B cell (primary cell): ENCODE results near the gene GKAP1. TPM values are rescaled to one million over a fixed set of nuclear protein-coding genes. Genes with fewer than 3 reads are reported as not detected.

Source experiments
- ATAC-seq: fragments of 200-7000 bp; cut with Tn5 transposase; one replicate; pipeline ENCODE4 v1.10.0; 2021; ENCODE audit warnings: low read depth, mild to moderate bottlenecking, moderate number of reproducible peaks, moderate library complexity
- CTCF ChIA-PET: fragments of 350-600 bp; sonication (Branson Sonifier 250); formaldehyde crosslinking; loops from one replicate; lab custom pipeline; 2021; ENCODE audit warnings: antibody characterized with exemption, inconsistent platforms; lab: Charles Lee
- POLR2A ChIA-PET: fragments of 350-600 bp; sonication (Branson Sonifier 250); formaldehyde crosslinking; loops from one replicate; lab custom pipeline; 2021; ENCODE audit warnings: antibody characterized with exemption; lab: Charles Lee
- DNase-seq: peaks from one replicate; pipeline ENCODE4 v3.0.0; 2013
- H2AFZ ChIP-seq: 2 replicates; pipeline ENCODE4 v1.6.1; 2012; ENCODE audit warnings: mild to moderate bottlenecking, low read depth, low read length; ENCODE audit not compliant: insufficient read depth, poor library complexity, severe bottlenecking
- H3K27ac ChIP-seq, 2 donors: 1 replicate in 1 of 2; 2 replicates in 1 of 2; pipeline ENCODE4 v1.5.1; 2012 to 2013; ENCODE audit warnings: low read length in 2 of 2, mild to moderate bottlenecking in 2 of 2, moderate library complexity in 1 of 2
- H3K27me3 ChIP-seq, 4 experiments: fragments of 200-600 bp in 1 of 4; sonication (generic) in 1 of 4; replicated peaks in 1 of 4; 1 replicate in 2 of 4; 2 replicates in 2 of 4; pipeline versions ENCODE4 v1.6.1 to v1.7.0; 2013 to 2016; ENCODE audit warnings: low read length in 3 of 4, mild to moderate bottlenecking in 2 of 4, mixed read lengths in 1 of 4, moderate library complexity in 1 of 4; ENCODE audit not compliant: insufficient read depth in 4 of 4, control insufficient read depth in 3 of 4; ENCODE audit errors: control extremely low read depth in 1 of 4
- H3K36me3 ChIP-seq, 2 experiments: replicated peaks in 1 of 2; 1 replicate in 1 of 2; 2 replicates in 1 of 2; pipeline versions ENCODE4 v1.6.1 to v1.7.1; 2013; ENCODE audit warnings: low read length in 1 of 2; ENCODE audit not compliant: insufficient read depth in 2 of 2, control insufficient read depth in 1 of 2; ENCODE audit errors: control extremely low read depth in 1 of 2, extremely low read depth in 1 of 2
- H3K4me1 ChIP-seq, 2 donors: fragments of 200-600 bp in 1 of 2; sonication (generic) in 1 of 2; 1 replicate in 1 of 2; 2 replicates in 1 of 2; pipeline versions ENCODE4 v1.5.1 to v1.6.1; 2013 to 2017; ENCODE audit warnings: low read length in 2 of 2; ENCODE audit not compliant: control insufficient read depth in 2 of 2, insufficient read depth in 2 of 2
- H3K4me2 ChIP-seq: replicated peaks from 2 replicates; pipeline ENCODE3; 2012; ENCODE audit warnings: mild to moderate bottlenecking, low read depth, low read length; ENCODE audit not compliant: poor library complexity, severe bottlenecking
- H3K4me3 ChIP-seq, 5 experiments: fragments of 200-600 bp in 1 of 5; sonication (generic) in 1 of 5; 1 replicate in 3 of 5; 2 replicates in 2 of 5; pipeline versions ENCODE4 v1.5.1 to v1.7.0; 2011 to 2016; ENCODE audit warnings: low read length in 4 of 5, mild to moderate bottlenecking in 4 of 5, low read depth in 2 of 5, control low read depth in 1 of 5, moderate library complexity in 1 of 5; ENCODE audit not compliant: insufficient read depth in 1 of 5; ENCODE audit errors: control extremely low read depth in 1 of 5, extremely low read depth in 1 of 5
- H3K79me2 ChIP-seq: fragments of 200-600 bp; sonication (generic); one replicate; pipeline ENCODE4 v1.6.0; 2016; ENCODE audit warnings: low read length; ENCODE audit not compliant: control insufficient read depth, insufficient read depth
- H3K9ac ChIP-seq: fragments of 200-600 bp; sonication (generic); 2 replicates; pipeline ENCODE4 v1.6.1; 2017; ENCODE audit warnings: mild to moderate bottlenecking, low read length, moderate library complexity
- H3K9me3 ChIP-seq, 3 donors: one replicate each; pipeline versions ENCODE4 v1.6.1 to v1.7.1; 2013; ENCODE audit warnings: low read length in 2 of 3; ENCODE audit not compliant: control insufficient read depth in 2 of 3, insufficient read depth in 1 of 3; ENCODE audit errors: control extremely low read depth in 1 of 3
- H4K20me1 ChIP-seq: 2 replicates; pipeline ENCODE4 v1.6.0; 2012; ENCODE audit warnings: mild to moderate bottlenecking, low read length; ENCODE audit not compliant: insufficient read depth, control insufficient read depth, poor library complexity, severe bottlenecking
- H3K27ac Mint-ChIP-seq: one replicate; pipeline ENCODE4 v1.8.0; 2021; ENCODE audit warnings: mixed read lengths
- H3K27me3 Mint-ChIP-seq: one replicate; pipeline ENCODE4 v1.8.0; 2021; ENCODE audit warnings: mixed read lengths
- H3K4me1 Mint-ChIP-seq: one replicate; pipeline ENCODE4 v1.8.0; 2021; ENCODE audit warnings: mixed read lengths
- H3K4me3 Mint-ChIP-seq: one replicate; pipeline ENCODE4 v1.8.0; 2021; ENCODE audit warnings: mixed read lengths
- H3K9me3 Mint-ChIP-seq: one replicate; pipeline ENCODE4 v1.8.0; 2022; ENCODE audit warnings: mixed read lengths; ENCODE audit not compliant: insufficient read depth
- EZH2 ChIP-seq: IDR thresholded peaks from 2 replicates; pipeline ENCODE4 v1.6.1; 2012; ENCODE audit warnings: borderline replicate concordance, low read depth, mild to moderate bottlenecking, moderate library complexity, low read length; ENCODE audit not compliant: insufficient read depth, poor library complexity, severe bottlenecking
- WGBS: methylation state at CpG from one replicate; pipeline ENCODE4 v1.1.5; 2013; ENCODE audit warnings: missing lambda C conversion rate; ENCODE audit not compliant: insufficient coverage; 5-methylcytosine and 5-hydroxymethylcytosine counted together
- intact Hi-C: fragments of 100-400 bp; cut with micrococcal nuclease; formaldehyde crosslinking; loops from one replicate; pipeline ENCODE4 v1.10.0; 2022
- polyA plus RNA-seq: library from polyadenylated mRNA; depleted of rRNA; stranded (reverse); fragments of >200 nt; gene quantifications from 2 replicates; pipeline ENCODE4 v1.2.3, GENCODE V29; 2012
- total RNA-seq, 2 donors: library from RNA; stranded (reverse); fragments of 120-200 nt in 1 of 2; gene quantifications; 1 replicate in 1 of 2; 2 replicates in 1 of 2; pipeline versions ENCODE4 v1.2.3 to v1.2.4, GENCODE V29; 2013 to 2022
- TF ChIP-seq, protein P1 (sequence below): fragments of 200-600 bp; IDR thresholded peaks from one replicate; pipeline ENCODE4 v1.8.0; 2022; ENCODE audit warnings: antibody characterized with exemption, mild to moderate bottlenecking

Gene GKAP1
- total and polyA plus RNA-seq, 2 donors (not counting 1 experiment from before 2014, with no cell fraction given) = 2.7 to 23.1 TPM

DNA sequence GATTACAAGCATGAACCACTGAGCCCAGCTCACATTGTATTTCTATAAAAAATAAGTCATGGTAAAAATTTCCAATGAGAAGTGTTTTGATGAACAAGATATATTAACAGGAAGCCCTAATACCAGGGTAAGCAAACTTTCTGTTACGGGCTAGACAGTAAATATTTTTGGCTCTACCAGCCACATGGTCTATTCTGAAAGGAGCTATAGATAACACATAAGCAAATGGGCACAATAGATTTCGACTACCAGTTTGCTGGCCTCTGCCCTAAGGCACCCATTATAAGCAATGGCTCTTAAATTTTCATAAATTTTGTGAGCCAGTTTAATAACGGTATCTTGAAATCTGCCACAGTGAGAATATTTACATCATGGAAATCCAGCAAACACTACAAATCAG, 118.0 kb downstream of the GKAP1 start:
- no peaks in the 10 kb centered on the region for H3K27me3 Mint-ChIP-seq
- no peak overlapping the region for H3K4me3 ChIP-seq
- no peaks in the 10 kb centered on the region for H3K36me3 ChIP-seq
- peak overlapping the region in 1 of 2 donors; percentile 48 for H3K27ac ChIP-seq
- peaks cover 72% of the 10 kb centered on the region for H3K4me1 Mint-ChIP-seq
- peaks cover 74% of the 10 kb centered on the region for H4K20me1 ChIP-seq
- WGBS = no CpG with 5 or more reads among the region's 3 CpGs
- intact Hi-C loops = no loop called here
- H3K4me2 ChIP-seq = peak overlapping the region; percentile 26
- peaks cover 38 to 44% of the 10 kb centered on the region in 2 donors for H3K4me1 ChIP-seq
- no peaks in the 10 kb centered on the region for H3K9me3 ChIP-seq
- CTCF ChIA-PET = interaction anchor here (1.5 to 1.6 kb wide), 2 partner anchors 50 to 79 kb away, joined by 4 to 5 read pairs; no protein-coding TSS in a partner anchor
- H3K79me2 ChIP-seq = peaks cover 100% of the 10 kb centered on the region
- H3K9ac ChIP-seq = no peak overlapping the region
- DNase-seq (no peak), ATAC-seq (no peak)
- no peaks in the 10 kb centered on the region for H3K27me3 ChIP-seq
- POLR2A ChIA-PET = no interaction called here
- H3K9me3 Mint-ChIP-seq = no peaks in the 10 kb centered on the region
- no peak overlapping the region for H2AFZ ChIP-seq
- no peak overlapping the region for H3K27ac Mint-ChIP-seq
- TF ChIP-seq, protein P1, sequence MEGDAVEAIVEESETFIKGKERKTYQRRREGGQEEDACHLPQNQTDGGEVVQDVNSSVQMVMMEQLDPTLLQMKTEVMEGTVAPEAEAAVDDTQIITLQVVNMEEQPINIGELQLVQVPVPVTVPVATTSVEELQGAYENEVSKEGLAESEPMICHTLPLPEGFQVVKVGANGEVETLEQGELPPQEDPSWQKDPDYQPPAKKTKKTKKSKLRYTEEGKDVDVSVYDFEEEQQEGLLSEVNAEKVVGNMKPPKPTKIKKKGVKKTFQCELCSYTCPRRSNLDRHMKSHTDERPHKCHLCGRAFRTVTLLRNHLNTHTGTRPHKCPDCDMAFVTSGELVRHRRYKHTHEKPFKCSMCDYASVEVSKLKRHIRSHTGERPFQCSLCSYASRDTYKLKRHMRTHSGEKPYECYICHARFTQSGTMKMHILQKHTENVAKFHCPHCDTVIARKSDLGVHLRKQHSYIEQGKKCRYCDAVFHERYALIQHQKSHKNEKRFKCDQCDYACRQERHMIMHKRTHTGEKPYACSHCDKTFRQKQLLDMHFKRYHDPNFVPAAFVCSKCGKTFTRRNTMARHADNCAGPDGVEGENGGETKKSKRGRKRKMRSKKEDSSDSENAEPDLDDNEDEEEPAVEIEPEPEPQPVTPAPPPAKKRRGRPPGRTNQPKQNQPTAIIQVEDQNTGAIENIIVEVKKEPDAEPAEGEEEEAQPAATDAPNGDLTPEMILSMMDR = no peak
- TF ChIP-seq EZH2 = no peak
- no peak overlapping the region for H3K4me3 Mint-ChIP-seq

DNA sequence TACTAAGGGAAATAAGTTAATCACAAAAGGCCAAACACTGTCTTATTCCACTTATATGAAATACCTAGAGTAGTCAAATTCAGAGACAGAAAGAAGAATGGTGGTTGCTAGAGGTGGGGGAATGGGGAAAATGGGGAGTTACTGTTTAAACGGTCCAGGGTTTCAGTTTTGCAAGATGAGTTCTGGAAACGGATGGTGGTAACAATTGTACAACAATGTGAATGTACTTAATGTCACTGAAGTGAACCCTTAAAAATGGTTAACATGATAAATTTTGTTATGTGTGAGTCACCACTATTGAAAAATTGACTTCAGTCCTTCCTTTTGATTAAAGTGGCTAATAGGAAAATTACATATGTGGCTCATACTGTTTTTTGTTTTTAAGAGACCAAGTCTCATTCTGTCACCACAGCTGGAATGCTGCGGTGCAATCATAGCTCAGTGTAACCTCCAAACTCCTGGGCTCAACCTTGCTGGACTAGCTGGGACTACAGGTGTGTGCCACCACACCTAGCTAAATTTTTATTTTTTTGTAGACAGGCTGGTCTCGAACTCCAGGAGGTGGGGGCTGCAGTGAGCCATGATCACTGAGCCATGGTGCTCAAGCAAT, 118.5 kb downstream of the GKAP1 start:
- Mint-ChIP-seq H3K9me3 (no peaks in the 10 kb centered on the region), H3K4me1 (peaks cover 75% of the 10 kb centered on the region), H3K4me3 (peak overlapping the region; percentile 17), H3K27me3 (no peaks in the 10 kb centered on the region), H3K27ac (peak overlapping the region; percentile 10)
- H3K9me3 ChIP-seq = no peaks in the 10 kb centered on the region
- H3K4me1 ChIP-seq = peaks cover 38 to 49% of the 10 kb centered on the region in 2 donors
- TF ChIP-seq, protein P1 = no peak
- TF ChIP-seq EZH2 = no peak
- no peak overlapping the region for H2AFZ ChIP-seq
- POLR2A ChIA-PET = no interaction called here
- H3K36me3 ChIP-seq = no peaks in the 10 kb centered on the region
- no peaks in the 10 kb centered on the region for H3K27me3 ChIP-seq
- CTCF ChIA-PET = interaction anchor here (1.5 kb wide), 1 partner anchor 50 kb away, joined by 5 read pairs; no protein-coding TSS in a partner anchor
- intact Hi-C loops = no loop called here
- H3K4me2 ChIP-seq = peak overlapping the region; percentile 26
- WGBS = 79% methylated on average over 4 of the region's 4 CpGs
- H4K20me1 ChIP-seq = peaks cover 74% of the 10 kb centered on the region
- peaks cover 100% of the 10 kb centered on the region for H3K79me2 ChIP-seq
- ATAC-seq = no peak
- no peak for DNase-seq
- H3K9ac ChIP-seq = no peak overlapping the region
- H3K4me3 ChIP-seq = no peak overlapping the region
- H3K27ac ChIP-seq = no peak overlapping the region
